Esophagus mucosa (tissue), 1 donor: ENCODE measurements around the gene EPN2. TPM values are rescaled to one million over a fixed set of nuclear protein-coding genes. Genes with fewer than 3 reads are reported as not detected.
"Not testable (repeated sequence)": the region's sequence is repeated elsewhere in the genome, so short reads cannot be mapped to it uniquely, and the experiment has no call there.

Experiments used
- ATAC-seq: fragments of 200-7000 bp; cut with Tn5 transposase; one replicate; pipeline ENCODE4 v1.9.1; 2020
- total RNA-seq: library from RNA; stranded (reverse); gene quantifications from one replicate; pipeline ENCODE4 v1.2.4, GENCODE V29; 2023
- donor health status: DM: yes; HTN: yes; CAD: no.

Gene EPN2
- total RNA-seq, 1 donor from 2014 or later, result 68.3 TPM

GRCh38 chr17:19346351-19347255 lies 109.4 kb downstream of the EPN2 start:
- ATAC-seq, result peak; percentile 54

- ATAC-seq, result peak; percentile 9
Measured at GRCh38 chr17:19347323-19348080, 110.3 kb downstream of the EPN2 start.

- peak; percentile 83 for ATAC-seq
Measured at GRCh38 chr17:19348081-19348650, 111.0 kb downstream of the EPN2 start.

GRCh38 chr17:19348806-19349205 lies 111.6 kb downstream of the EPN2 start:
- ATAC-seq, result no peak

- ATAC-seq, result not testable (repeated sequence)
Measured at GRCh38 chr17:19353401-19353800, 116.2 kb downstream of the EPN2 start.

- ATAC-seq, result no peak
Measured at GRCh38 chr17:19354748-19355147, 117.6 kb downstream of the EPN2 start.

- ATAC-seq, result no peak
Measured at GRCh38 chr17:19357351-19357750, 120.2 kb downstream of the EPN2 start.

- ATAC-seq, result no peak
Measured at GRCh38 chr17:19357761-19358160, 120.6 kb downstream of the EPN2 start.

- ATAC-seq, result no peak
Measured at GRCh38 chr17:19359151-19359550, 122.0 kb downstream of the EPN2 start.

GRCh38 chr17:19359856-19360255 lies 122.7 kb downstream of the EPN2 start:
- ATAC-seq, result no peak

- no peak for ATAC-seq
Measured at GRCh38 chr17:19360772-19361171, 123.6 kb downstream of the EPN2 start.

GRCh38 chr17:19361326-19361725 lies 124.2 kb downstream of the EPN2 start:
- ATAC-seq, result no peak

- ATAC-seq, result no peak
Measured at GRCh38 chr17:19361944-19362276, 124.7 kb downstream of the EPN2 start.

- ATAC-seq, result peak; percentile 94
Measured at GRCh38 chr17:19362277-19363113, 125.3 kb downstream of the EPN2 start, which contains the start of gene B9D1. Gene B9D1, minus strand, starts transcription at chr17:19362723. Its CDS starts 154 bp downstream, at chr17:19362569.

- no peak for ATAC-seq
Measured at GRCh38 chr17:19363114-19363438, 125.9 kb downstream of the EPN2 start.

GRCh38 chr17:19363460-19364035 lies 126.4 kb downstream of the EPN2 start:
- ATAC-seq, result no peak

GRCh38 chr17:19364699-19365498 lies 127.7 kb downstream of the EPN2 start:
- no peak for ATAC-seq

- no peak for ATAC-seq
Measured at GRCh38 chr17:19365499-19365817, 128.3 kb downstream of the EPN2 start.

GRCh38 chr17:19365833-19366636 lies 128.9 kb downstream of the EPN2 start:
- ATAC-seq, result no peak

GRCh38 chr17:19366637-19366972 lies 129.4 kb downstream of the EPN2 start:
- no peak for ATAC-seq

GRCh38 chr17:19368229-19368628 lies 131.1 kb downstream of the EPN2 start:
- ATAC-seq, result no peak
